Neural progenitor cell (in vitro differentiated cells): ENCODE results near the gene TOMM6.

Experiments
- EZH2 ChIP-seq: fragments of 200-600 bp; sonication (generic); IDR thresholded peaks from 2 replicates; pipeline ENCODE4 v1.6.1; 2017; ENCODE audit warnings: antibody characterized with exemption, mild to moderate bottlenecking, moderate library complexity
- EZH2phosphoT487 ChIP-seq: fragments of 200-600 bp; sonication (generic); IDR thresholded peaks from 2 replicates; pipeline ENCODE4 v1.6.1; 2017; ENCODE audit warnings: antibody characterized with exemption
- TF ChIP-seq, protein P1 (sequence below): fragments of 200-600 bp; sonication (generic); IDR thresholded peaks from 2 replicates; pipeline ENCODE4 v1.5.1; 2017; ENCODE audit warnings: antibody characterized with exemption, mild to moderate bottlenecking

DNA sequence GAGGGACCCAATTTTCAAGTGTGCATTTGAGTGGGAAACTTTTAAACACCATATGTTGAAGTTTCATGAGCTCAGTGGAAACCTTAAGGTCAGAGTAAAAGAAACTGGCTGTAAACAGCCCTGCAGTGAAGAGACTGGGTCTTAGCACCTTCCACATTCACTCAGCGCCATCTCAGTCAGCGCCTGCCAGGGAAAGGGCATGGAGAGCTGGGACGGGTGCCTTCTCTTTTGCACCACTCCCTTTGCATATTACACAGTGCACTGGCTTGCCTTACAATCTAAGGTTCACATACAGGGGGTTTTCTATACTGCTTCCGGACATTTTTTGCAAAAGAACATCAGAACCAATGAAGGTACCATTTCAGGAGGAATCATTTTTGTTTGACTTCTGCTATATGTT is 4.5 kb downstream of the TOMM6 start:
- TF ChIP-seq, protein P1, sequence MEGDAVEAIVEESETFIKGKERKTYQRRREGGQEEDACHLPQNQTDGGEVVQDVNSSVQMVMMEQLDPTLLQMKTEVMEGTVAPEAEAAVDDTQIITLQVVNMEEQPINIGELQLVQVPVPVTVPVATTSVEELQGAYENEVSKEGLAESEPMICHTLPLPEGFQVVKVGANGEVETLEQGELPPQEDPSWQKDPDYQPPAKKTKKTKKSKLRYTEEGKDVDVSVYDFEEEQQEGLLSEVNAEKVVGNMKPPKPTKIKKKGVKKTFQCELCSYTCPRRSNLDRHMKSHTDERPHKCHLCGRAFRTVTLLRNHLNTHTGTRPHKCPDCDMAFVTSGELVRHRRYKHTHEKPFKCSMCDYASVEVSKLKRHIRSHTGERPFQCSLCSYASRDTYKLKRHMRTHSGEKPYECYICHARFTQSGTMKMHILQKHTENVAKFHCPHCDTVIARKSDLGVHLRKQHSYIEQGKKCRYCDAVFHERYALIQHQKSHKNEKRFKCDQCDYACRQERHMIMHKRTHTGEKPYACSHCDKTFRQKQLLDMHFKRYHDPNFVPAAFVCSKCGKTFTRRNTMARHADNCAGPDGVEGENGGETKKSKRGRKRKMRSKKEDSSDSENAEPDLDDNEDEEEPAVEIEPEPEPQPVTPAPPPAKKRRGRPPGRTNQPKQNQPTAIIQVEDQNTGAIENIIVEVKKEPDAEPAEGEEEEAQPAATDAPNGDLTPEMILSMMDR, result no peak
- no peak for TF ChIP-seq EZH2phosphoT487
- TF ChIP-seq EZH2, result no peak
